Liver (tissue), 9 donors: ENCODE measurements around the gene CACNA1C. TPM values are rescaled to one million over a fixed set of nuclear protein-coding genes. Genes with fewer than 3 reads are reported as not detected.

Experiments used
- DNase-seq: peaks from one replicate; pipeline ENCODE4 v3.0.0-alpha.2; 2017; ENCODE audit warnings: low spot score
- H3K27ac ChIP-seq, 2 donors: one replicate each; pipeline ENCODE4 v1.7.0; 2013; ENCODE audit warnings: inconsistent platforms in 2 of 2, low read length in 2 of 2, control low read depth in 1 of 2, low read depth in 1 of 2, mild to moderate bottlenecking in 1 of 2
- H3K27me3 ChIP-seq, 4 donors: one replicate each; pipeline versions ENCODE4 v1.6.1 to v1.7.0; 2013; ENCODE audit warnings: low read length in 3 of 4, inconsistent platforms in 1 of 4, mild to moderate bottlenecking in 1 of 4, moderate library complexity in 1 of 4; ENCODE audit not compliant: control insufficient read depth in 4 of 4, insufficient read depth in 4 of 4
- H3K36me3 ChIP-seq, 4 donors: one replicate each; pipeline versions ENCODE4 v1.6.1 to v1.7.0; 2013; ENCODE audit warnings: low read length in 3 of 4, mild to moderate bottlenecking in 3 of 4, low read depth in 1 of 4, moderate library complexity in 1 of 4; ENCODE audit not compliant: control insufficient read depth in 4 of 4, insufficient read depth in 3 of 4
- H3K4me1 ChIP-seq, 4 donors: one replicate each; pipeline versions ENCODE4 v1.6.1 to v1.7.0; 2013; ENCODE audit warnings: low read length in 3 of 4, mild to moderate bottlenecking in 3 of 4, moderate library complexity in 1 of 4; ENCODE audit not compliant: control insufficient read depth in 4 of 4, insufficient read depth in 4 of 4
- H3K4me3 ChIP-seq, 3 donors: one replicate each; pipeline versions ENCODE4 v1.6.1 to v1.7.0; 2013; ENCODE audit warnings: low read length in 3 of 3, control low read depth in 1 of 3, low read depth in 1 of 3, mild to moderate bottlenecking in 1 of 3
- H3K9ac ChIP-seq, 2 donors: one replicate each; pipeline ENCODE4 v1.7.0; 2013; ENCODE audit warnings: low read length in 2 of 2, mild to moderate bottlenecking in 2 of 2, moderate library complexity in 2 of 2, control low read depth in 1 of 2, low read depth in 1 of 2
- H3K9me3 ChIP-seq, 4 donors: one replicate each; pipeline versions ENCODE4 v1.6.1 to v1.7.0; 2013; ENCODE audit warnings: low read length in 3 of 4; ENCODE audit not compliant: control insufficient read depth in 4 of 4
- EGR1 ChIP-seq, 2 donors: IDR thresholded peaks; 2 replicates each; pipeline ENCODE4 v1.6.1; 2016 to 2018; ENCODE audit warnings: antibody characterized with exemption in 2 of 2, low read depth in 2 of 2
- FOXA1 ChIP-seq: IDR thresholded peaks from 2 replicates; pipeline ENCODE4 v1.6.1; 2016; ENCODE audit warnings: antibody characterized with exemption
- FOXA2 ChIP-seq: IDR thresholded peaks from 2 replicates; pipeline ENCODE4 v1.6.1; 2016; ENCODE audit warnings: antibody characterized with exemption
- GABPA ChIP-seq, 2 donors: IDR thresholded peaks in 1 of 2; conservative IDR thresholded peaks in 1 of 2; 2 replicates each; pipeline ENCODE4 v1.6.1; 2016; ENCODE audit warnings: antibody characterized with exemption in 2 of 2, mild to moderate bottlenecking in 1 of 2, moderate library complexity in 1 of 2
- HNF4A ChIP-seq, 2 donors: conservative IDR thresholded peaks; 2 replicates each; pipeline ENCODE4 v1.6.1; 2016; ENCODE audit warnings: antibody characterized with exemption in 2 of 2, mild to moderate bottlenecking in 2 of 2
- HNF4G ChIP-seq: IDR thresholded peaks from 2 replicates; pipeline ENCODE4 v1.6.1; 2016; ENCODE audit warnings: antibody characterized with exemption
- JUND ChIP-seq, 2 donors: IDR thresholded peaks; 2 replicates each; pipeline ENCODE4 v1.6.1; 2016; ENCODE audit warnings: antibody characterized with exemption in 2 of 2
- NR2F2 ChIP-seq: IDR thresholded peaks from 2 replicates; pipeline ENCODE4 v1.6.1; 2016; ENCODE audit warnings: antibody characterized with exemption
- RAD21 ChIP-seq, 2 donors: IDR thresholded peaks; 2 replicates each; pipeline ENCODE4 v1.6.1; 2016; ENCODE audit warnings: antibody characterized with exemption in 2 of 2, mild to moderate bottlenecking in 2 of 2
- RXRA ChIP-seq, 2 donors: IDR thresholded peaks; 2 replicates each; pipeline ENCODE4 v1.6.1; 2017 to 2018; ENCODE audit warnings: antibody characterized with exemption in 2 of 2, mild to moderate bottlenecking in 1 of 2
- SP1 ChIP-seq: IDR thresholded peaks from 2 replicates; pipeline ENCODE4 v1.6.1; 2018; ENCODE audit warnings: antibody characterized with exemption, mild to moderate bottlenecking
- TAF1 ChIP-seq: conservative IDR thresholded peaks from 2 replicates; pipeline ENCODE4 v1.6.1; 2016; ENCODE audit warnings: antibody characterized with exemption, mild to moderate bottlenecking
- YY1 ChIP-seq: IDR thresholded peaks from 2 replicates; pipeline ENCODE4 v1.6.1; 2016; ENCODE audit warnings: antibody characterized with exemption, mild to moderate bottlenecking
- WGBS: extraction: QIAGEN DNeasy Blood & Tissue Kit; methylation state at CpG from one replicate; pipeline ENCODE4 v1.1.7; 2013; 5-methylcytosine and 5-hydroxymethylcytosine counted together
- polyA plus RNA-seq, 2 donors: library from polyadenylated mRNA; stranded (reverse) in 1 of 2; unstranded in 1 of 2; fragments of 200-250 nt in 1 of 2; fragments of >200 nt in 1 of 2; fragmentation: Nextera tagmentation in 1 of 2; extraction: Ambion mirVana in 1 of 2; gene quantifications; one replicate each; pipeline versions ENCODE4 v1.2.1 to v1.2.3, GENCODE V29; 2013 to 2015
- total RNA-seq, 2 donors: library from RNA; depleted of rRNA; stranded (reverse); fragments of >200 nt; gene quantifications; one replicate each; pipeline ENCODE4 v1.2.3, GENCODE V29; 2014
- TF ChIP-seq, protein P1 (sequence below): IDR thresholded peaks from 2 replicates; pipeline ENCODE4 v1.6.1; 2016; ENCODE audit warnings: antibody characterized with exemption
- TF ChIP-seq, protein P2 (sequence below): IDR thresholded peaks from 2 replicates; pipeline ENCODE4 v1.6.1; 2016; ENCODE audit warnings: antibody characterized with exemption
- TF ChIP-seq, protein P3 (sequence below): IDR thresholded peaks from 2 replicates; pipeline ENCODE4 v1.6.1; 2016; ENCODE audit warnings: antibody characterized with exemption, mild to moderate bottlenecking
- TF ChIP-seq, protein P4 (sequence below): fragments of 150-350 bp; IDR thresholded peaks from 2 replicates; pipeline ENCODE4 v1.5.1; 2017; ENCODE audit warnings: improper control_type of control experiment, low read depth, low read length; ENCODE audit not compliant: missing input control
- TF ChIP-seq, protein P5 (sequence below): IDR thresholded peaks from 2 replicates; pipeline ENCODE4 v1.6.1; 2016; ENCODE audit warnings: antibody characterized with exemption
- donor health status: healthy.
- donor health status: healthy.
- donor health status: healthy.
- donor health status: healthy.
- donor health status: healthy.

CACNA1C gene
- total and polyA plus RNA-seq, 4 donors, result 0.23 to 1.9 (median 0.41) TPM

DNA sequence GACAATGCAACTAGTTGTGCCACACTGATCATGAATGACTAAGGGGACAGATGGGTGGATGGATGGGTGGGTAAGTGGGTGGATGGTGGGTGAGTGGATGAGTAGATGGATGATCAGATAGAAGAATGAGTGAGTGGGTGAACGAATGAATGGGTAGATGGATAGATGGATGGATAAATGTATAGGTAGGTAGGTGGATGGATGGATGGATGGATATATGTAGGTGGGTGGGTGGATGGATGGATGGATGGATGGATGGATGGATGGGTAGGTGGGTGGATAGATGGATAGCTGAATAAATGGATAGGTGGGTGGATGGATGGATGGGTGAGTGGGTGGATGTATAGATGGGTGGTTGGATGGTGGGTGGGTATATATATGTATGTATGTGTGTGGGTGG, 393.2 kb downstream of the CACNA1C start (continued):
- TF ChIP-seq, protein P1, sequence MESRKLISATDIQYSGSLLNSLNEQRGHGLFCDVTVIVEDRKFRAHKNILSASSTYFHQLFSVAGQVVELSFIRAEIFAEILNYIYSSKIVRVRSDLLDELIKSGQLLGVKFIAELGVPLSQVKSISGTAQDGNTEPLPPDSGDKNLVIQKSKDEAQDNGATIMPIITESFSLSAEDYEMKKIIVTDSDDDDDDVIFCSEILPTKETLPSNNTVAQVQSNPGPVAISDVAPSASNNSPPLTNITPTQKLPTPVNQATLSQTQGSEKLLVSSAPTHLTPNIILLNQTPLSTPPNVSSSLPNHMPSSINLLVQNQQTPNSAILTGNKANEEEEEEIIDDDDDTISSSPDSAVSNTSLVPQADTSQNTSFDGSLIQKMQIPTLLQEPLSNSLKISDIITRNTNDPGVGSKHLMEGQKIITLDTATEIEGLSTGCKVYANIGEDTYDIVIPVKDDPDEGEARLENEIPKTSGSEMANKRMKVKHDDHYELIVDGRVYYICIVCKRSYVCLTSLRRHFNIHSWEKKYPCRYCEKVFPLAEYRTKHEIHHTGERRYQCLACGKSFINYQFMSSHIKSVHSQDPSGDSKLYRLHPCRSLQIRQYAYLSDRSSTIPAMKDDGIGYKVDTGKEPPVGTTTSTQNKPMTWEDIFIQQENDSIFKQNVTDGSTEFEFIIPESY, result no peak
- TF ChIP-seq EGR1 (IDR thresholded peaks at IDR 0.05; ENCODE audit: low read depth in 2 of 2) (no peak), RAD21 (IDR thresholded peaks at IDR 0.05) (no peak), JUND (IDR thresholded peaks at IDR 0.05) (no peak), RXRA (IDR thresholded peaks at IDR 0.05) (no peak)
- TF ChIP-seq, protein P2, sequence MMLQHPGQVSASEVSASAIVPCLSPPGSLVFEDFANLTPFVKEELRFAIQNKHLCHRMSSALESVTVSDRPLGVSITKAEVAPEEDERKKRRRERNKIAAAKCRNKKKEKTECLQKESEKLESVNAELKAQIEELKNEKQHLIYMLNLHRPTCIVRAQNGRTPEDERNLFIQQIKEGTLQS, result no peak

DNA sequence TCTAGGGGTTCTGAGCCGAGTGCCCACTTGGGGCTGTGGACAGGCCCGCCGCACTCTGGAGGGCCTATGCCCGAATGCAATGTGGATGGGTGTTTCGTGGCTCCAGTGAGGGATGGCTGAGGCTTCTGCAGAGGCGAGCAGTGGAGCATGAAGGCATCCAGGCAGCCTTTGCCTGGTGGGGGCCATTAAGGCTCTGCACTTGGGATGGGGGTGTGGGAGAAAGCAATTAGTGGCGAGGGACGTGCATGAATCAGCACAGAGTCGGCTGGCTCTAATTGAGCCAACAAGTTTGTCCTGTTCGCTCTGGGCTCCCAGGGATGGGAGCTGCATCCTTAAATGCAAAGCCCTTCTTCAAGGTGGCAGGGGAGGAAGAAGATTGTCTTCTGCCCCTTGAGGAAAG, 395.1 kb downstream of the CACNA1C start:
- no peak for TF ChIP-seq FOXA2
- no peak for TF ChIP-seq JUND (IDR thresholded peaks at IDR 0.05)
- TF ChIP-seq, protein P2, result no peak
- no peak for TF ChIP-seq YY1
- no peak for TF ChIP-seq HNF4A (conservative IDR thresholded peaks at IDR 0.05)
- TF ChIP-seq, protein P3, sequence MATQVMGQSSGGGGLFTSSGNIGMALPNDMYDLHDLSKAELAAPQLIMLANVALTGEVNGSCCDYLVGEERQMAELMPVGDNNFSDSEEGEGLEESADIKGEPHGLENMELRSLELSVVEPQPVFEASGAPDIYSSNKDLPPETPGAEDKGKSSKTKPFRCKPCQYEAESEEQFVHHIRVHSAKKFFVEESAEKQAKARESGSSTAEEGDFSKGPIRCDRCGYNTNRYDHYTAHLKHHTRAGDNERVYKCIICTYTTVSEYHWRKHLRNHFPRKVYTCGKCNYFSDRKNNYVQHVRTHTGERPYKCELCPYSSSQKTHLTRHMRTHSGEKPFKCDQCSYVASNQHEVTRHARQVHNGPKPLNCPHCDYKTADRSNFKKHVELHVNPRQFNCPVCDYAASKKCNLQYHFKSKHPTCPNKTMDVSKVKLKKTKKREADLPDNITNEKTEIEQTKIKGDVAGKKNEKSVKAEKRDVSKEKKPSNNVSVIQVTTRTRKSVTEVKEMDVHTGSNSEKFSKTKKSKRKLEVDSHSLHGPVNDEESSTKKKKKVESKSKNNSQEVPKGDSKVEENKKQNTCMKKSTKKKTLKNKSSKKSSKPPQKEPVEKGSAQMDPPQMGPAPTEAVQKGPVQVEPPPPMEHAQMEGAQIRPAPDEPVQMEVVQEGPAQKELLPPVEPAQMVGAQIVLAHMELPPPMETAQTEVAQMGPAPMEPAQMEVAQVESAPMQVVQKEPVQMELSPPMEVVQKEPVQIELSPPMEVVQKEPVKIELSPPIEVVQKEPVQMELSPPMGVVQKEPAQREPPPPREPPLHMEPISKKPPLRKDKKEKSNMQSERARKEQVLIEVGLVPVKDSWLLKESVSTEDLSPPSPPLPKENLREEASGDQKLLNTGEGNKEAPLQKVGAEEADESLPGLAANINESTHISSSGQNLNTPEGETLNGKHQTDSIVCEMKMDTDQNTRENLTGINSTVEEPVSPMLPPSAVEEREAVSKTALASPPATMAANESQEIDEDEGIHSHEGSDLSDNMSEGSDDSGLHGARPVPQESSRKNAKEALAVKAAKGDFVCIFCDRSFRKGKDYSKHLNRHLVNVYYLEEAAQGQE, result no peak
- TF ChIP-seq NR2F2, result no peak
- TF ChIP-seq FOXA1, result no peak
- no peak for TF ChIP-seq GABPA (IDR thresholded peaks at IDR 0.05 in 1 of 2, conservative IDR thresholded peaks at IDR 0.05 in 1 of 2)
- TF ChIP-seq, protein P4, sequence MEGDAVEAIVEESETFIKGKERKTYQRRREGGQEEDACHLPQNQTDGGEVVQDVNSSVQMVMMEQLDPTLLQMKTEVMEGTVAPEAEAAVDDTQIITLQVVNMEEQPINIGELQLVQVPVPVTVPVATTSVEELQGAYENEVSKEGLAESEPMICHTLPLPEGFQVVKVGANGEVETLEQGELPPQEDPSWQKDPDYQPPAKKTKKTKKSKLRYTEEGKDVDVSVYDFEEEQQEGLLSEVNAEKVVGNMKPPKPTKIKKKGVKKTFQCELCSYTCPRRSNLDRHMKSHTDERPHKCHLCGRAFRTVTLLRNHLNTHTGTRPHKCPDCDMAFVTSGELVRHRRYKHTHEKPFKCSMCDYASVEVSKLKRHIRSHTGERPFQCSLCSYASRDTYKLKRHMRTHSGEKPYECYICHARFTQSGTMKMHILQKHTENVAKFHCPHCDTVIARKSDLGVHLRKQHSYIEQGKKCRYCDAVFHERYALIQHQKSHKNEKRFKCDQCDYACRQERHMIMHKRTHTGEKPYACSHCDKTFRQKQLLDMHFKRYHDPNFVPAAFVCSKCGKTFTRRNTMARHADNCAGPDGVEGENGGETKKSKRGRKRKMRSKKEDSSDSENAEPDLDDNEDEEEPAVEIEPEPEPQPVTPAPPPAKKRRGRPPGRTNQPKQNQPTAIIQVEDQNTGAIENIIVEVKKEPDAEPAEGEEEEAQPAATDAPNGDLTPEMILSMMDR, result no peak
- TF ChIP-seq SP1, result no peak
- no peak for TF ChIP-seq EGR1 (IDR thresholded peaks at IDR 0.05; ENCODE audit: low read depth in 2 of 2)
- TF ChIP-seq, protein P1, result no peak
- TF ChIP-seq RXRA (IDR thresholded peaks at IDR 0.05), result no peak
- no peak for TF ChIP-seq TAF1
- TF ChIP-seq, protein P5, sequence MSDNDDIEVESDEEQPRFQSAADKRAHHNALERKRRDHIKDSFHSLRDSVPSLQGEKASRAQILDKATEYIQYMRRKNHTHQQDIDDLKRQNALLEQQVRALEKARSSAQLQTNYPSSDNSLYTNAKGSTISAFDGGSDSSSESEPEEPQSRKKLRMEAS, result no peak
- no peak for TF ChIP-seq RAD21 (IDR thresholded peaks at IDR 0.05)
- TF ChIP-seq HNF4G, result no peak
- WGBS, result 86% methylated on average over 10 of the region's 10 CpGs

More for the DNA sequence above, 395.1 kb downstream of the CACNA1C start:
- DNase-seq, result no peak
- H3K9ac ChIP-seq, result no peak overlapping the region
- H3K27ac ChIP-seq, result no peak overlapping the region
- H3K36me3 ChIP-seq, result no peaks in the 10 kb centered on the region
- H3K4me3 ChIP-seq, result no peak overlapping the region
- no peaks in the 10 kb centered on the region for H3K9me3 ChIP-seq
- H3K4me1 ChIP-seq, result no peaks in the 10 kb centered on the region
- H3K27me3 ChIP-seq, result no peaks in the 10 kb centered on the region
